ENCODE measurements around the gene PDSS2. TPM values are rescaled to one million over a fixed set of nuclear protein-coding genes. Genes with fewer than 3 reads are reported as not detected.
"Not testable (repeated sequence)": the region's sequence is repeated elsewhere in the genome, so short reads cannot be mapped to it uniquely, and the experiment has no call there.

The PDSS2 gene
- total RNA-seq, 1 donor from 2014 or later: 16.8 TPM

DNA sequence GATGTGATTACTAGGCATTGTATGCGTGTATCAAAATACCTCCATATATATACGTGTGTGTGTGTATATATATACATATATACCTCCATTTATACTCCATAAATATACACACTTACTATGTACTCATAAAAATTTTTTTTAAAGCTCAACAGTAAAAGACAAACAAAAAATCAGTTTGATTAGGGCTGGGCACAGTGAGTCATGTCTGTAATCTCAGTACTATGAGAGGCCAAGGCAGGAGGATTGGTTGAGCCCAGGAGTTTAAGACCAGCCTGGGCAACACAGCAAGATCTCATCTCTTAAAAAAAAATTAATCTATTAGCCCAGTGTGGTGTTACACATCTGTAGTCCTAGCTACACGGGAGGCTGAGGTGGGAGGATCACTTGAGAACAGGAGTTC, 24.6 kb downstream of the PDSS2 start:
- intact Hi-C loops (cut with DNase I): no loop called here
- DNase-seq (ENCODE audit: low spot score): no peak

- intact Hi-C loops (cut with DNase I); DNase-seq (ENCODE audit: low spot score): not testable (repeated sequence)
These were observed 33.4 kb downstream of the PDSS2 start for GRCh38 chr6:107425951-107426350.

DNA sequence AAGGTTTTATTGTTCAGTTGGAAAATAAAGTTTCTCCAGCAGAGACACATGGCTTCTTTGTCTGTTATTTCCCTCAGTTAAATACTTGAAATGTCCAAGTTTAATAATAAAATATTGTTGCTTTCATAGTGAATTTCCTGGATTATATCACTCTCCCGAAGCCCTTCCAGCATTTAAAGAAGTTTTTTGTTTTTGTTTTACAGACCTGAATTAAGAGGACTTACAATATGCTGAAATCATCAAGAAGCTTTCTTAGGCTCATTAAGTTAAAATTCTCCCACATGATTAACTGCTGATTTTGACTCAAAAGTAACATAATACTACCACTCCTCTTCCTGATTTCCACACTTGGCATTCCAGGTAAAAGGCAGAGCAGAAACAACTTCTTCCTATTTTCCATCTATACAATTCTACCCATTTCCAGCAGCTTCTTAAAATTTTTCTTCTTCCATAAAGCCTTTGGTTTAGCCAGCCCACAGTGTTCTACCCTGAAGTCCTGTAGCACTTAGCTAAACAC, 35.8 kb downstream of the PDSS2 start:
- DNase-seq (ENCODE audit: low spot score): no peak
- intact Hi-C loops (cut with DNase I): no loop called here

- DNase-seq (ENCODE audit: low spot score): no peak
- intact Hi-C loops (cut with DNase I): no loop called here
These were observed 37.6 kb downstream of the PDSS2 start for GRCh38 chr6:107421696-107422256.

GRCh38 chr6:107419733-107420132, 39.6 kb downstream of the PDSS2 start:
- DNase-seq (ENCODE audit: low spot score): no peak
- intact Hi-C loops (cut with DNase I): no loop called here

DNA sequence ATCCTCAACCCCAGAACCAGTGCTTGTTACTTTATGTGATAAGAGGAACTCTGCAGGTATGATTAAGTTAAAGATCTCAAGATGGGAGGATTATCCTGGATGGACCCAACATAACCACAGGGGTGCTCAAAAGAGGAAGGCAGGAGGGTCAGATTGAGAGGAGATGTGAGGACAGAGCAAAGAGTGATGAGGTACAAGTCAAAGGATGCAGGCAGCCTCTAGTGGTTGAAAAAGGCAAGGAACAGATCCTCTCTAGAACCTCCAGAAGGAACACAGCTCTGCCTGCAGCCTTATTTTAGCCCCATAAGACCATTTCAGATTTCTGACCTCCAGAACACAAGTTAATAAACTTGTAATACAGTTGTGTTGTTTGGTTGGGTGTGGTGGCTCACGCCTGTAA, 41.2 kb downstream of the PDSS2 start:
- intact Hi-C loops (cut with DNase I): no loop called here
- DNase-seq (ENCODE audit: low spot score): no peak

GRCh38 chr6:107416145-107416544, 43.2 kb downstream of the PDSS2 start:
- intact Hi-C loops (cut with DNase I): no loop called here
- no peak for DNase-seq (ENCODE audit: low spot score)

DNA sequence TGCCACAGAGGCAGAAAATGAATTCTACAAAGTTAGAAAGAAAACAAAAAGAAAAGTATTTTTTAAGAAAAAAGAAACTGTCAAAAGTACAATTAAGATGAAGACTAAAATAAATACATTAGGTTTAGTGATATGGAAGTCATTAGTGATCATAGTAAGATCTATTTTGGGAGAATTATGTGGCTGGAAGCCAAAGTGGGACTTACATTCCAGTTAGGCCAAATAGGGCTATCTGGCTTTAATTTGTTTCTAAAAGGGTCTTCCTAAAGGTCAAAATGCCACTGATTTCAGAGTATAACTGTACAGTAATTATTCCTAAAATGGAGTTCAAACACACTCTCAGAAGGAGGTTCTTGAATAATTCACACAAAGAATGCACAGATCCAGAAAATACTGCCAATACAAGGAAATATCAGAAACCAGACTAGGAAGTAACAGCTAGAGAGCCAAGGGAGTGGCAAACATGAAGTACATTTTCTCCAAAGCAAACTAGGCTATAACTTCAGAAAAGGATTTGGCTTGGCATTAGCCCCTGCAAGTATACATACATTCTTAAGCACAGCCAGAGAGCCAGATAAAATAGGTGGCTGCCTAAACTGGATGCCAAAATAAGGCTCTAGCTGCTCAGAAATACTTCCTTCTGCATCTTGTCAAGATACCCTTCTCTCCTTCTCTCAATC, 45.3 kb downstream of the PDSS2 start:
- intact Hi-C loops (cut with DNase I): no loop called here
- DNase-seq (ENCODE audit: low spot score): no peak

DNA sequence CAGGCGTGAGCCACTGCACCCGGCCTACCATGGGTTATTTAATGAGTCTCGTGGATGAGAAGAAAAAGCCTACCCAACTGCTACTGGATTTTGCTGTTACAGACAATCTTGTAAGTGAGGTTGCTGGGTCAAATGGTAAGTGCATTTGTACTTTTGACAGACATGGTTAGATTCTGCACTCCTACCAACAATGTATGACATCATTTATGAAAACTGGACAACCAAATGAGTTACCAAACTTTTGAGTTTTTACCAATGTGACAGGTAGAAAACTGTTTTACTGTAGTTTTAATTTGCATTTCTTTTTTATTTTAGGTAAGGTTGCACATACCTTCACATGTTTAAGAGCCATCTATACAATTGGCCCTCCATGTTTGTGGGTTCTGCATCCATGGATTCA, 48.2 kb downstream of the PDSS2 start:
- DNase-seq (ENCODE audit: low spot score): no peak
- intact Hi-C loops (cut with DNase I): no loop called here

- intact Hi-C loops (cut with DNase I): no loop called here
- DNase-seq (ENCODE audit: low spot score): no peak
These were observed 49.4 kb downstream of the PDSS2 start for GRCh38 chr6:107409942-107410341.

GRCh38 chr6:107408714-107409113, 50.6 kb downstream of the PDSS2 start:
- intact Hi-C loops (cut with DNase I): no loop called here

DNA sequence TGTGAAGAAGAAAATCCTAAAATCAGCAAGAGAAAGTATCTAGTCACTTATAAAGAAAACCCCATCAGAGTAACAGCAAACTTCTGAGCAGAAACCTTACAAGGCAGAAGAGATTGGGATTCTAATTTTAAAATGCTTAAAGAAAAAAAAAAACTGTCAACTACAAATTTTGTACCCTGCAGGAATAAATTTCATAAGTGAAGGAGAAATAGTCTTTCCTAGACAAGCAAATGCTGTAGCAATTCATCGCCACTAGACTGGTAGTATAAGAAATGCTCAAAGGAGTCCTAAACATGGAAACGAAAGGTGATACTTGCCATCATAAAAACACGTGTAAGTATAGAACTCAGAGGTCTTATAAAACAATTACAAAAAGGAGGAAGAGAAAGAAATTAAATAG, 54.4 kb downstream of the PDSS2 start:
- intact Hi-C loops (cut with DNase I): no loop called here

More at GRCh38 chr6:107408714-107409113, 50.6 kb downstream of the PDSS2 start:
- DNase-seq (ENCODE audit: low spot score): no peak

GRCh38 chr6:107402533-107402932, 56.8 kb downstream of the PDSS2 start:
- intact Hi-C loops (cut with DNase I): no loop called here
- DNase-seq (ENCODE audit: low spot score): no peak

More for the DNA sequence above, 54.4 kb downstream of the PDSS2 start:
- DNase-seq (ENCODE audit: low spot score): no peak

DNA sequence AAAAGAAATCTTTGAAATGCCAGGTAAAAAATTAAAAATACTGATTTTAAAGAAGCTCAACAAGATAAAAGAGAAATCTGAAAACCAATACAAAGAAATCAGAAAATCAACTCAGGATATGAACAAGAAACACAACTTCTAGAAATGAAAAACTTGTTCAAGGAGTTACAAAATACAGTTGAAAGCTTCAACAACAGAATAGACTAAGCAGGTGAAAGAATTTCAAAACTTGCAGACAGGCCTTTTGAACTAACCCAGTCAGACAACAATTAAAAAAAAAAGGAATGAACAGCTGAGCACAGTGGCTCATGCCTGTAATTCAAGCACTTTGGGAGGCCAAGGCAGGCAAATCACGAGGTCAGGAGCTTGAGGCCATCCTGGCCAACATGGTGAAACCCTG, 57.8 kb downstream of the PDSS2 start:
- intact Hi-C loops (cut with DNase I): no loop called here
- DNase-seq (ENCODE audit: low spot score): no peak

DNA sequence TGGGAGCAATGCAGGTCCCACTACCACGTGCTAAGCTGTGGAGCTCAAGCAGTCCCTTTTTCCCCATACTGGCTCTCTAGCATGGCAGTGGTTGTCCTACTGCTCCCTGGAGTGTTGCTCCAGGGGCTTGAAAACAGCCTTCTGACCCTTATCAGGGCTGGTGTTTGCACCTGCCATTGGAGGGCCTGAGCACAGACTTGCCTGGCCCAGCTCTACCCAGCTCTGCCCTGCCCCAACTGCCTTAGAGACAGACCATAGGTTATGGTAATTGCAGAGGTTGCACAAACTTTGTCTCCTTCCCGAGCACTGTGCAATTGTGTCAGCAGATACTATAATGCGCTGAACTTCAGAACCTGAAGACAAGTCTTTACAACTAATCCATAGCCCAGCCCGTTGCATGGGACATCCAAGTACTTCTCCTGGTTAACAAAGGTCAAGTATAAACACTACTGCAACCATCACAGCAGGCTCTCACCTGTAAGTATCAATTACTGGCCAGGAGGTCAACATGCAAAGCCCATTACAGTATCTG, 58.7 kb downstream of the PDSS2 start:
- intact Hi-C loops (cut with DNase I): no loop called here
- DNase-seq (ENCODE audit: low spot score): no peak

DNA sequence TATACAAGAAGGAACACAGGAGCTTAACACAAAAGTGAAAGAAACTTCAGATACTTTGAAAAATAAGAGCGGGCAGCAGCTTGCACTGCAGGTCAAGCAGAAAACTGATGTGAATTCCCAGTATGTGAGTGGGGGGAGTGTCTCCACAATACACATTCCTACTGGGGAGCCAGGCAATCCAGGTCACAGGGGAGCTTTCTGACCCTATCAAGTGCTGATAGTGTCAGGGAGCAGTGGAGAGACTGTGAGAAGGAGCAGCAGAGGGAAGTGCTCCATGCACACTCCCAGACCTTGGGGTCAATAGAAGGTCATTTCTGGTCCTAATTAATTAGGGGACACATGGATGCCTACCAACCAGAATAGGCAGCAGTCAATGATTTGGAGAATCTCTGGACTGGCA, 59.4 kb downstream of the PDSS2 start:
- no peak for DNase-seq (ENCODE audit: low spot score)
- intact Hi-C loops (cut with DNase I): no loop called here

DNA sequence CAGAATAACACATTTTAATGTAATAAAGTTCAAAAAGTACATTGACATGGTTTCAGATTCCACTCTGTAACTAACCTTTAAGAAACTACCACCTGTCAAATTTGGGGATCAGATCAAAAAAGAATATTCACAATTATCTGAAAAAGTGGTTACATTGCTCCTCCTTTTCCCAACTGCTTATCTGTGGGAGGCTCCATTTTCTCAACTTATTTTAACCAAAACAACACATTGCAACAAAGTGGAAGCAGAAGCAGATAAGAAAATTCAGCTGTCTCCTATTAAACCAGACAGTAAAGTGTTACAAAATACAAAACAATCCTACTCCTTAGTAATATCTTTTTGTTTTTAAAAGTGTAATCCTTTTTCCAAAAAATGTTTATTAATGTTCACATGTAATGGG, 61.4 kb downstream of the PDSS2 start:
- DNase-seq (ENCODE audit: low spot score): no peak
- intact Hi-C loops (cut with DNase I): no loop called here

DNA sequence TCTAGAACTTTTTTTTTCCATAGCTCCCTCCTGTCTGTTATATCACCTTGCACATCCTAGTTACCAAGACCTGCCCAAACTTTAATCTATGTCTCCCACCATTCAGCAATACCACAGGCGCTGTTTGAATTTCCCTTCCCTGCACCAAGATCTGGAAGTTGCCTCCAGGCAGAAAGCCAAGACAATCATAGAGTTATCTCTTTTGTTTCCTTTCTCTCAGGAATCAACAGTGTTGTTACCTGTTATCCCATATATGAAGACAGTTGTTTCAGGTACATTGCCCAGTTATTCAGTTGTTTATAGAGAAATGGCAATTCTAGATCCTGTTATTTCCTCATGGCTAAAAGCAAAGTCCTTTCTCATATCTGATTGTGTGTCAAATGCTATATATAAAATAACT, 63.2 kb downstream of the PDSS2 start:
- intact Hi-C loops (cut with DNase I): no loop called here
- DNase-seq (ENCODE audit: low spot score): no peak

DNA sequence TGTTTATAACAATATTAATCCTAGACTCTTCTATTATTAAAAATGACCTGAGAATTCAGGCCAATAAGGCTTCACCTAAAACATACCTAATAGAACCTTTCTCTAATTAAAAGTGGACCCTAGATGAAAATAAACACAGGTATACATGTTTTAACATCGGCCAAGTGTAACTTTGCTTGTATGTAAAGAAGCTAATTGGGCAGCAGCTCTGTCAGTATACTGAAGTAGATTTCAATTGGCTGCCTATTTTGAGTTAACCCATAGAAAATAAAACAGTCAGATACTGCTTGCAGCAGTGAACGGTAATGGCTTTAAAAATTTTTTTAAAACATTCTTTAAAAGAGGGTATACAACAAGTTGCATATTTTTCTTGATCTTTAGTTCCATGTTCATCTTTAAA, 67.3 kb downstream of the PDSS2 start:
- intact Hi-C loops (cut with DNase I): no loop called here

GRCh38 chr6:107390685-107391435, 68.5 kb downstream of the PDSS2 start:
- intact Hi-C loops (cut with DNase I): no loop called here
- no peak for DNase-seq (ENCODE audit: low spot score)

More for the DNA sequence above, 67.3 kb downstream of the PDSS2 start:
- DNase-seq (ENCODE audit: low spot score): no peak

- intact Hi-C loops (cut with DNase I): no loop called here
- no peak for DNase-seq (ENCODE audit: low spot score)
These were observed 69.3 kb downstream of the PDSS2 start for GRCh38 chr6:107390056-107390455.
